ENCODE results near the gene FNBP1.

The FNBP1 gene

GRCh38 chr9:129878291-129878690, 164.7 kb downstream of the FNBP1 start:
- no peak overlapping the region for H3K4me3 ChIP-seq
- no peaks in the 10 kb centered on the region for H3K9me3 ChIP-seq (ENCODE audit: low read depth, low read length)
- DNase-seq (ENCODE audit: low read depth, low spot score), result no peak
- peaks cover 6% of the 10 kb centered on the region; the same call in 1 of the 2 replicates for H3K36me3 ChIP-seq (ENCODE audit: insufficient read depth, low read length)
- H3K9ac ChIP-seq (ENCODE audit: insufficient read length), result no peak overlapping the region
- H3K27ac ChIP-seq, result no peak overlapping the region
- TF ChIP-seq POLR2AphosphoS5 (IDR thresholded peaks at IDR 0.05; ENCODE audit: borderline replicate concordance, low read depth, low read length) (no peak), EZH2 (IDR thresholded peaks at IDR 0.05) (no peak), FOXP2 (optimal IDR thresholded peaks at IDR 0.05; ENCODE audit: control extremely low read depth, extremely low read length, insufficient read depth) (no peak)

- H3K4me3 ChIP-seq, result no peak overlapping the region
- TF ChIP-seq FOXP2 (optimal IDR thresholded peaks at IDR 0.05; ENCODE audit: control extremely low read depth, extremely low read length, insufficient read depth), result no peak
- no peak for TF ChIP-seq POLR2AphosphoS5 (IDR thresholded peaks at IDR 0.05; ENCODE audit: borderline replicate concordance, low read depth, low read length)
- no peak for TF ChIP-seq EZH2 (IDR thresholded peaks at IDR 0.05)
- no peak for DNase-seq (ENCODE audit: low read depth, low spot score)
- no peak overlapping the region for H3K9ac ChIP-seq (ENCODE audit: insufficient read length)
- H3K27ac ChIP-seq, result no peak overlapping the region
- peaks cover 6% of the 10 kb centered on the region; the same call in 1 of the 2 replicates for H3K36me3 ChIP-seq (ENCODE audit: insufficient read depth, low read length)
- no peaks in the 10 kb centered on the region for H3K9me3 ChIP-seq (ENCODE audit: low read depth, low read length)
Measured at GRCh38 chr9:129876815-129877214, 166.2 kb downstream of the FNBP1 start.

- no peak overlapping the region for H3K9ac ChIP-seq (ENCODE audit: insufficient read length)
- DNase-seq (ENCODE audit: low read depth, low spot score), result no peak
- no peak overlapping the region for H3K27ac ChIP-seq
- H3K36me3 ChIP-seq (ENCODE audit: insufficient read depth, low read length), result peaks cover 6% of the 10 kb centered on the region; the same call in 1 of the 2 replicates
- no peaks in the 10 kb centered on the region for H3K9me3 ChIP-seq (ENCODE audit: low read depth, low read length)
- TF ChIP-seq POLR2AphosphoS5 (IDR thresholded peaks at IDR 0.05; ENCODE audit: borderline replicate concordance, low read depth, low read length), result no peak
- TF ChIP-seq FOXP2 (optimal IDR thresholded peaks at IDR 0.05; ENCODE audit: control extremely low read depth, extremely low read length, insufficient read depth), result no peak
- TF ChIP-seq EZH2 (IDR thresholded peaks at IDR 0.05), result no peak
- H3K4me3 ChIP-seq, result no peak overlapping the region
Measured at GRCh38 chr9:129875687-129876395, 167.1 kb downstream of the FNBP1 start.

GRCh38 chr9:129875181-129875611, 167.8 kb downstream of the FNBP1 start:
- H3K9me3 ChIP-seq (ENCODE audit: low read depth, low read length), result no peaks in the 10 kb centered on the region

GRCh38 chr9:129874261-129875101, 168.5 kb downstream of the FNBP1 start:
- TF ChIP-seq FOXP2 (optimal IDR thresholded peaks at IDR 0.05; ENCODE audit: control extremely low read depth, extremely low read length, insufficient read depth), result no peak
- no peak for TF ChIP-seq EZH2 (IDR thresholded peaks at IDR 0.05)
- TF ChIP-seq POLR2AphosphoS5 (IDR thresholded peaks at IDR 0.05; ENCODE audit: borderline replicate concordance, low read depth, low read length), result no peak
- Histone ChIP-seq H3K4me3 (no peak overlapping the region), H3K9me3 (ENCODE audit: low read depth, low read length) (no peaks in the 10 kb centered on the region), H3K27ac (no peak overlapping the region), H3K9ac (ENCODE audit: insufficient read length) (no peak overlapping the region), H3K36me3 (ENCODE audit: insufficient read depth, low read length) (peaks cover 6% of the 10 kb centered on the region; the same call in 1 of the 2 replicates)
- DNase-seq (ENCODE audit: low read depth, low spot score), result no peak

More at GRCh38 chr9:129875181-129875611, 167.8 kb downstream of the FNBP1 start:
- TF ChIP-seq FOXP2 (optimal IDR thresholded peaks at IDR 0.05; ENCODE audit: control extremely low read depth, extremely low read length, insufficient read depth) (no peak), POLR2AphosphoS5 (IDR thresholded peaks at IDR 0.05; ENCODE audit: borderline replicate concordance, low read depth, low read length) (no peak), EZH2 (IDR thresholded peaks at IDR 0.05) (no peak)
- Histone ChIP-seq H3K36me3 (ENCODE audit: insufficient read depth, low read length) (peaks cover 6% of the 10 kb centered on the region; the same call in 1 of the 2 replicates), H3K27ac (no peak overlapping the region), H3K4me3 (no peak overlapping the region), H3K9ac (ENCODE audit: insufficient read length) (no peak overlapping the region)
- no peak for DNase-seq (ENCODE audit: low read depth, low spot score)

GRCh38 chr9:129873563-129874190, 169.3 kb downstream of the FNBP1 start:
- TF ChIP-seq POLR2AphosphoS5 (IDR thresholded peaks at IDR 0.05; ENCODE audit: borderline replicate concordance, low read depth, low read length), result no peak
- TF ChIP-seq FOXP2 (optimal IDR thresholded peaks at IDR 0.05; ENCODE audit: control extremely low read depth, extremely low read length, insufficient read depth), result no peak
- TF ChIP-seq EZH2 (IDR thresholded peaks at IDR 0.05), result no peak

GRCh38 chr9:129871046-129871445, 171.9 kb downstream of the FNBP1 start:
- no peak for DNase-seq (ENCODE audit: low read depth, low spot score)
- Histone ChIP-seq H3K27ac (no peak overlapping the region), H3K4me3 (no peak overlapping the region), H3K9me3 (ENCODE audit: low read depth, low read length) (no peaks in the 10 kb centered on the region), H3K36me3 (ENCODE audit: insufficient read depth, low read length) (peaks cover 6% of the 10 kb centered on the region; the same call in 1 of the 2 replicates), H3K9ac (ENCODE audit: insufficient read length) (no peak overlapping the region)
- no peak for TF ChIP-seq EZH2 (IDR thresholded peaks at IDR 0.05)
- no peak for TF ChIP-seq FOXP2 (optimal IDR thresholded peaks at IDR 0.05; ENCODE audit: control extremely low read depth, extremely low read length, insufficient read depth)
- TF ChIP-seq POLR2AphosphoS5 (IDR thresholded peaks at IDR 0.05; ENCODE audit: borderline replicate concordance, low read depth, low read length), result no peak

More at GRCh38 chr9:129873563-129874190, 169.3 kb downstream of the FNBP1 start:
- H3K9me3 ChIP-seq (ENCODE audit: low read depth, low read length), result no peaks in the 10 kb centered on the region
- DNase-seq (ENCODE audit: low read depth, low spot score), result no peak
- no peak overlapping the region for H3K9ac ChIP-seq (ENCODE audit: insufficient read length)
- no peak overlapping the region for H3K4me3 ChIP-seq
- H3K36me3 ChIP-seq (ENCODE audit: insufficient read depth, low read length), result peaks cover 6% of the 10 kb centered on the region; the same call in 1 of the 2 replicates
- H3K27ac ChIP-seq, result no peak overlapping the region

Measured in SK-N-MC (cell line).